SIG-M5 (cell line): ENCODE data around the gene ATP5F1B.
"Not testable (repeated sequence)": the region's sequence is repeated elsewhere in the genome, so short reads cannot be mapped to it uniquely, and the experiment has no call there.

ENCODE experiments used
- DNase-seq: peaks from one replicate; lab custom pipeline; 2025; lab: John Stamatoyannopoulos, UW

Gene ATP5F1B

GRCh38 chr12:56645717-56646446 is at the start of gene ATP5F1B:
Gene ATP5F1B (minus strand): TSS chr12:56645984. CDS start chr12:56645963, 21 bp downstream.
- DNase-seq: peak; percentile 100

- no peak for DNase-seq
Observed at GRCh38 chr12:56694161-56694560, 48.4 kb upstream of the ATP5F1B start.

GRCh38 chr12:56688846-56689109 is 43.0 kb upstream of the ATP5F1B start:
- DNase-seq: no peak

GRCh38 chr12:56688129-56688845 is 42.5 kb upstream of the ATP5F1B start, which contains the start of gene PTGES3:
Gene PTGES3 (minus strand): TSS chr12:56688284. CDS start chr12:56687999, 285 bp downstream.
- DNase-seq: peak; percentile 100

GRCh38 chr12:56687223-56688128 is 41.7 kb upstream of the ATP5F1B start:
- no peak for DNase-seq

GRCh38 chr12:56684745-56685359 is 39.1 kb upstream of the ATP5F1B start:
- DNase-seq: no peak

- DNase-seq: no peak
Observed at GRCh38 chr12:56682323-56682722, 36.5 kb upstream of the ATP5F1B start.

- DNase-seq: no peak
Observed at GRCh38 chr12:56679883-56680575, 34.2 kb upstream of the ATP5F1B start.

GRCh38 chr12:56678852-56679251 is 33.1 kb upstream of the ATP5F1B start:
- no peak for DNase-seq

GRCh38 chr12:56677680-56678079 is 31.9 kb upstream of the ATP5F1B start:
- DNase-seq: no peak

- no peak for DNase-seq
Observed at GRCh38 chr12:56676851-56677580, 31.2 kb upstream of the ATP5F1B start.

- no peak for DNase-seq
Observed at GRCh38 chr12:56671608-56672007, 25.8 kb upstream of the ATP5F1B start.

- DNase-seq: no peak
Observed at GRCh38 chr12:56670836-56671235, 25.1 kb upstream of the ATP5F1B start.

GRCh38 chr12:56668197-56668457 is 22.3 kb upstream of the ATP5F1B start:
- no peak for DNase-seq

- DNase-seq: no peak
Observed at GRCh38 chr12:56661979-56662638, 16.3 kb upstream of the ATP5F1B start.

GRCh38 chr12:56661560-56661959 is 15.8 kb upstream of the ATP5F1B start:
- DNase-seq: no peak

- DNase-seq: peak; percentile 22
Observed at GRCh38 chr12:56658921-56659320, 13.1 kb upstream of the ATP5F1B start.

GRCh38 chr12:56657416-56658379 is 11.9 kb upstream of the ATP5F1B start:
- DNase-seq: no peak

- DNase-seq: not testable (repeated sequence)
Observed at GRCh38 chr12:56653781-56654180, 8.0 kb upstream of the ATP5F1B start.
